Stimulated activated naive CD8-positive, alpha-beta T cell treated with anti-CD3 and anti-CD28 coated beads, Interleukin-15, Interleukin-2, amounts not matched to agents 100 U/mL and 50 U/mL, for 24 hours (primary cell): ENCODE data around the gene NFE2L2.
"Not testable (repeated sequence)": the region's sequence is repeated elsewhere in the genome, so short reads cannot be mapped to it uniquely, and the experiment has no call there.

Experiments
- ATAC-seq: fragments of 150-1000 bp; cut with Tn5 transposase; one replicate; pipeline ENCODE4 v1.10.0; 2021
- DNase-seq: peaks from one replicate; pipeline ENCODE4 v3.0.0; 2021

The NFE2L2 gene

GRCh38 chr2:177195194-177195593, 69.3 kb downstream of the NFE2L2 start:
- no peak for ATAC-seq

GRCh38 chr2:177193240-177193639, 71.3 kb downstream of the NFE2L2 start:
- DNase-seq (no peak), ATAC-seq (no peak)

More at GRCh38 chr2:177195194-177195593, 69.3 kb downstream of the NFE2L2 start:
- DNase-seq, result no peak

GRCh38 chr2:177192788-177193187, 71.7 kb downstream of the NFE2L2 start:
- ATAC-seq, result no peak
- no peak for DNase-seq

GRCh38 chr2:177190941-177191340, 73.6 kb downstream of the NFE2L2 start:
- ATAC-seq (no peak), DNase-seq (no peak)

GRCh38 chr2:177188482-177189469, 75.8 kb downstream of the NFE2L2 start:
- ATAC-seq, result no peak
- no peak for DNase-seq

- no peak for DNase-seq
- no peak for ATAC-seq
Observed at GRCh38 chr2:177187631-177188312, 76.8 kb downstream of the NFE2L2 start.

- not testable (repeated sequence) for ATAC-seq
Observed at GRCh38 chr2:177186038-177186437, 78.5 kb downstream of the NFE2L2 start.

GRCh38 chr2:177184606-177185005, 79.9 kb downstream of the NFE2L2 start:
- no peak for DNase-seq
- ATAC-seq, result no peak

More at GRCh38 chr2:177186038-177186437, 78.5 kb downstream of the NFE2L2 start:
- DNase-seq, result not testable (repeated sequence)

- no peak for ATAC-seq
- no peak for DNase-seq
Observed at GRCh38 chr2:177183860-177184259, 80.7 kb downstream of the NFE2L2 start.
